Natural killer cell (primary cell): Measurements from ENCODE around the gene ATRAID. TPM values are rescaled to one million over a fixed set of nuclear protein-coding genes. Genes with fewer than 3 reads are reported as not detected.
A peak's percentile ranks its signal among the peaks of the same experiment; 100 is the strongest.
"Not testable (repeated sequence)": the region's sequence is repeated elsewhere in the genome, so short reads cannot be mapped to it uniquely, and the experiment has no call there.

Experiments used
- ATAC-seq, 3 donors: fragments of 150-1000 bp in 2 of 3; fragments of 200-7000 bp in 1 of 3; cut with Tn5 transposase; 1 replicate in 1 of 3; 2 replicates in 2 of 3; pipeline ENCODE4 v1.10.0; 2021; ENCODE audit warnings: mild to moderate bottlenecking in 2 of 3, moderate library complexity in 2 of 3
- DNase-seq, 2 donors: peaks; one replicate each; pipeline versions ENCODE4 v3.0.0 to v3.0.0-alpha.2; 2013 to 2021; ENCODE audit warnings: mixed read lengths in 1 of 2
- H3K27ac ChIP-seq: one replicate; pipeline ENCODE4 v1.5.1; 2013; ENCODE audit warnings: mild to moderate bottlenecking, low read length
- H3K27me3 ChIP-seq: one replicate; pipeline ENCODE4 v1.6.1; 2013; ENCODE audit warnings: low read length; ENCODE audit not compliant: control insufficient read depth, insufficient read depth
- H3K36me3 ChIP-seq: one replicate; pipeline ENCODE4 v1.6.1; 2013; ENCODE audit warnings: low read length; ENCODE audit not compliant: control insufficient read depth, insufficient read depth
- H3K4me1 ChIP-seq: one replicate; pipeline ENCODE4 v1.6.1; 2013; ENCODE audit warnings: low read length; ENCODE audit not compliant: control insufficient read depth, insufficient read depth
- H3K4me3 ChIP-seq: one replicate; pipeline ENCODE4 v1.5.1; 2013; ENCODE audit warnings: low read length
- H3K9me3 ChIP-seq: one replicate; pipeline ENCODE4 v1.6.1; 2013; ENCODE audit warnings: low read length; ENCODE audit not compliant: control insufficient read depth, insufficient read depth
- H3K27ac Mint-ChIP-seq, 2 donors: one replicate each; pipeline ENCODE4 v1.8.0; 2022; ENCODE audit warnings: mild to moderate bottlenecking in 2 of 2, mixed read lengths in 2 of 2, moderate library complexity in 1 of 2
- H3K27me3 Mint-ChIP-seq, 2 donors: one replicate each; pipeline ENCODE4 v1.8.0; 2022; ENCODE audit warnings: low read depth in 2 of 2, mixed read lengths in 2 of 2
- H3K36me3 Mint-ChIP-seq: one replicate; pipeline ENCODE4 v1.8.0; 2022; ENCODE audit warnings: mixed read lengths
- H3K4me1 Mint-ChIP-seq, 2 donors: one replicate each; pipeline ENCODE4 v1.8.0; 2022; ENCODE audit warnings: mixed read lengths in 2 of 2
- H3K4me3 Mint-ChIP-seq: one replicate; pipeline ENCODE4 v1.8.0; 2022; ENCODE audit warnings: mild to moderate bottlenecking, moderate library complexity, mixed read lengths
- H3K9me3 Mint-ChIP-seq, 2 donors: one replicate each; pipeline ENCODE4 v1.8.0; 2022; ENCODE audit warnings: mixed read lengths in 2 of 2
- CTCF ChIP-seq: fragments of 200-600 bp; IDR thresholded peaks from one replicate; pipeline ENCODE4 v1.8.0; 2022; ENCODE audit warnings: antibody characterized with exemption
- WGBS: methylation state at CpG from one replicate; pipeline ENCODE4 v1.1.7; 2013; ENCODE audit warnings: missing lambda C conversion rate; ENCODE audit not compliant: insufficient coverage; 5-methylcytosine and 5-hydroxymethylcytosine counted together
- intact Hi-C: fragments of 100-400 bp; cut with micrococcal nuclease; formaldehyde crosslinking; loops from one replicate; pipeline ENCODE4 v1.14.2; 2022
- total RNA-seq, 4 donors: library from RNA; stranded (reverse); fragments of 120-200 nt in 1 of 4; gene quantifications; one replicate each; pipeline versions ENCODE4 v1.2.3 to v1.2.4, GENCODE V29; 2013 to 2022

The ATRAID gene
- total RNA-seq, 3 donors from 2014 or later (not counting 1 experiment from before 2014, with no cell fraction given): 65.5 to 76.6 (median 76.5) TPM

GRCh38 chr2:27191070-27191829 lies 20.6 kb upstream of the ATRAID start:
- ATAC-seq: peak; percentile 63 to 85 (median 77)
- WGBS: 57% methylated on average over 7 of the region's 8 CpGs
- no peak overlapping the region for H3K4me3 ChIP-seq
- DNase-seq: peak in 1 of 2 donors; percentile 73
- TF ChIP-seq CTCF: peak; percentile 40
- intact Hi-C loops: loop anchor here (1.0 kb wide), 1 partner anchor 230 kb away; no protein-coding TSS in a partner anchor
- H3K36me3 Mint-ChIP-seq: no peaks in the 10 kb centered on the region
- no peaks in the 10 kb centered on the region for H3K9me3 Mint-ChIP-seq
- no peak overlapping the region for H3K4me3 Mint-ChIP-seq
- H3K27me3 Mint-ChIP-seq: peaks cover 0 to 4% of the 10 kb centered on the region in 2 donors
- no peaks in the 10 kb centered on the region for H3K27me3 ChIP-seq
- H3K27ac ChIP-seq: no peak overlapping the region
- H3K36me3 ChIP-seq: no peaks in the 10 kb centered on the region
- H3K4me1 ChIP-seq: no peaks in the 10 kb centered on the region
- no peaks in the 10 kb centered on the region for H3K9me3 ChIP-seq
- no peaks in the 10 kb centered on the region for H3K4me1 Mint-ChIP-seq
- no peak overlapping the region for H3K27ac Mint-ChIP-seq

- 83% methylated on average over 15 of the region's 17 CpGs for WGBS
- TF ChIP-seq CTCF: no peak
- DNase-seq (no peak), ATAC-seq (no peak)
- no peaks in the 10 kb centered on the region for H3K36me3 ChIP-seq
- Mint-ChIP-seq H3K4me1 (no peaks in the 10 kb centered on the region), H3K9me3 (no peaks in the 10 kb centered on the region), H3K4me3 (no peak overlapping the region), H3K27me3 (peaks cover 0 to 4% of the 10 kb centered on the region in 2 donors), H3K36me3 (no peaks in the 10 kb centered on the region), H3K27ac (no peak overlapping the region)
- no peaks in the 10 kb centered on the region for H3K4me1 ChIP-seq
- H3K4me3 ChIP-seq: no peak overlapping the region
- no peak overlapping the region for H3K27ac ChIP-seq
- no peaks in the 10 kb centered on the region for H3K9me3 ChIP-seq
- intact Hi-C loops: no loop called here
- no peaks in the 10 kb centered on the region for H3K27me3 ChIP-seq
Measured at GRCh38 chr2:27194538-27195354, 17.1 kb upstream of the ATRAID start.

GRCh38 chr2:27195799-27196198 lies 16.0 kb upstream of the ATRAID start:
- ATAC-seq, DNase-seq, H3K27ac ChIP-seq, H3K36me3 ChIP-seq, H3K9me3 ChIP-seq, H3K9me3 Mint-ChIP-seq, H3K27me3 ChIP-seq, H3K4me3 ChIP-seq, H3K4me3 Mint-ChIP-seq, H3K27ac Mint-ChIP-seq, intact Hi-C loops, H3K4me1 ChIP-seq, H3K36me3 Mint-ChIP-seq, H3K27me3 Mint-ChIP-seq, H3K4me1 Mint-ChIP-seq: not testable (repeated sequence)
- 100% methylated on average over 1 of the region's 3 CpGs for WGBS

GRCh38 chr2:27198068-27198467 lies 13.8 kb upstream of the ATRAID start:
- intact Hi-C loops, H3K4me3 Mint-ChIP-seq, H3K4me1 ChIP-seq, H3K27ac ChIP-seq, H3K27me3 ChIP-seq, H3K4me3 ChIP-seq, DNase-seq, H3K4me1 Mint-ChIP-seq, H3K36me3 ChIP-seq, H3K27ac Mint-ChIP-seq, H3K36me3 Mint-ChIP-seq, H3K9me3 ChIP-seq, H3K9me3 Mint-ChIP-seq, ATAC-seq, H3K27me3 Mint-ChIP-seq: not testable (repeated sequence)
- 92% methylated on average over 2 of the region's 3 CpGs for WGBS
